Naive B cell (primary cell): ENCODE measurements around the gene OR10P1. TPM values are rescaled to one million over a fixed set of nuclear protein-coding genes. Genes with fewer than 3 reads are reported as not detected.
"Not testable (repeated sequence)": the region's sequence is repeated elsewhere in the genome, so short reads cannot be mapped to it uniquely, and the experiment has no call there.

Experiments used
- ATAC-seq, 2 donors: fragments of 150-1000 bp; cut with Tn5 transposase; 2 replicates each; pipeline ENCODE4 v1.10.0; 2021; ENCODE audit warnings: low read depth in 2 of 2, mild to moderate bottlenecking in 2 of 2, moderate library complexity in 2 of 2
- DNase-seq: peaks from one replicate; pipeline ENCODE4 v3.0.0; 2022
- H3K27ac Mint-ChIP-seq, 6 donors: one replicate each; pipeline ENCODE4 v1.8.0; 2020 to 2022; ENCODE audit warnings: mild to moderate bottlenecking in 6 of 6, mixed read lengths in 6 of 6, moderate library complexity in 5 of 6, inconsistent platforms in 2 of 6
- H3K27me3 Mint-ChIP-seq, 3 donors: one replicate each; pipeline ENCODE4 v1.8.0; 2021 to 2022; ENCODE audit warnings: mixed read lengths in 3 of 3, mild to moderate bottlenecking in 1 of 3
- H3K36me3 Mint-ChIP-seq, 2 donors: one replicate each; pipeline ENCODE4 v1.8.0; 2020 to 2022; ENCODE audit warnings: mixed read lengths in 2 of 2, inconsistent platforms in 1 of 2, mild to moderate bottlenecking in 1 of 2
- H3K4me1 Mint-ChIP-seq, 3 donors: one replicate each; pipeline ENCODE4 v1.8.0; 2020 to 2022; ENCODE audit warnings: mixed read lengths in 3 of 3, inconsistent platforms in 1 of 3, mild to moderate bottlenecking in 1 of 3, moderate library complexity in 1 of 3
- H3K4me3 Mint-ChIP-seq, 8 donors: one replicate each; pipeline ENCODE4 v1.8.0; 2020 to 2022; ENCODE audit warnings: mild to moderate bottlenecking in 8 of 8, mixed read lengths in 8 of 8, moderate library complexity in 8 of 8, inconsistent platforms in 2 of 8
- H3K9me3 Mint-ChIP-seq, 7 donors: one replicate each; pipeline ENCODE4 v1.8.0; 2020 to 2022; ENCODE audit warnings: mixed read lengths in 7 of 7, mild to moderate bottlenecking in 5 of 7, inconsistent platforms in 2 of 7, moderate library complexity in 1 of 7
- polyA plus RNA-seq, 6 donors: library from polyadenylated mRNA; unstranded; fragments of 300-500 nt; fragmentation: Illumina TruSeq; gene quantifications; one replicate each; pipeline ENCODE4 v1.2.3, GENCODE V29; 2021; ENCODE audit warnings: low read depth in 6 of 6

OR10P1 gene
- polyA plus RNA-seq, 6 donors from 2014 or later, result not detected

GRCh38 chr12:55633151-55633550 lies 3.5 kb upstream of the OR10P1 start:
- peaks cover 7 to 45% (median 33%) of the 10 kb centered on the region in 3 donors for H3K27me3 Mint-ChIP-seq
- H3K4me3 Mint-ChIP-seq, result no peak overlapping the region
- no peak overlapping the region for H3K27ac Mint-ChIP-seq
- DNase-seq (no peak), ATAC-seq (no peak)
- no peaks in the 10 kb centered on the region for H3K4me1 Mint-ChIP-seq
- peaks cover 0 to 2% (median 0%) of the 10 kb centered on the region in 7 donors for H3K9me3 Mint-ChIP-seq
- H3K36me3 Mint-ChIP-seq, result peaks cover 0 to 9% of the 10 kb centered on the region in 2 donors

- Mint-ChIP-seq H3K36me3 (peaks cover 0 to 9% of the 10 kb centered on the region in 2 donors), H3K9me3 (no peaks in the 10 kb centered on the region), H3K4me1 (peaks cover 3 to 6% (median 3%) of the 10 kb centered on the region in 3 donors), H3K27me3 (peaks cover 7 to 33% (median 33%) of the 10 kb centered on the region in 3 donors), H3K4me3 (no peak overlapping the region), H3K27ac (no peak overlapping the region)
- DNase-seq, result no peak
- ATAC-seq, result no peak
These were observed 506 bp upstream of the OR10P1 start for GRCh38 chr12:55636116-55636655.

DNA sequence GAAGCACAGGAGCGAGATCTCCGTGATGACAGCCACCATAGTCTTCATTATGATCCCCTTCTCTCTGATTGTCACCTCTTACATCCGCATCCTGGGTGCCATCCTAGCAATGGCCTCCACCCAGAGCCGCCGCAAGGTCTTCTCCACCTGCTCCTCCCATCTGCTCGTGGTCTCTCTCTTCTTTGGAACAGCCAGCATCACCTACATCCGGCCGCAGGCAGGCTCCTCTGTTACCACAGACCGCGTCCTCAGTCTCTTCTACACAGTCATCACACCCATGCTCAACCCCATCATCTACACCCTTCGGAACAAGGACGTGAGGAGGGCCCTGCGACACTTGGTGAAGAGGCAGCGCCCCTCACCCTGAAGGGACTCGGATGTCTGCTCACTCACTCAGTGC lies 775 bp downstream of the OR10P1 start:
- Mint-ChIP-seq H3K4me1 (peaks cover 16 to 19% (median 16%) of the 10 kb centered on the region in 3 donors), H3K27me3 (peaks cover 7 to 26% (median 25%) of the 10 kb centered on the region in 3 donors), H3K27ac (peak overlapping the region in 1 of 6 donors; percentile 26), H3K4me3 (no peak overlapping the region), H3K36me3 (peaks cover 0 to 9% of the 10 kb centered on the region in 2 donors), H3K9me3 (no peaks in the 10 kb centered on the region)
- ATAC-seq (no peak), DNase-seq (no peak)

DNA sequence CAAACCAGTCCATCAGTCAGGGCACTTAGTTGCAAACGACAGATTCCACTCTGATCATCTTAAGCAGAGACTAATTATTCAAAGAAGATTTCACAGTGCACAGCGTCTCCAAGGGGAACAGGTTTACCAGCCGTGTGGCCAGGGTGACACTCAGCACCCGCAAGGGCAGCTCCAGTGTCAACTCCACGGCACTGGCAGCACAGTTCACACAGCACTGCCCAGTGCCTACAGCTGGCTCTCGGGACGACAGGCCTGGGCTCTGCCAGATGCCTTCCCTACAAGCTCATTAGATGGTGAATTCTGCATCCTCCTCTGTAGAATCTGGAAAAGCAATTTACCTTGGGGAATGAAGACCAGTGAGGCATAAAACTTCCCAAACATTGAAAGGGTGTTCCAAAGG lies 4.9 kb downstream of the OR10P1 start:
- Mint-ChIP-seq H3K27me3 (peaks cover 7 to 14% (median 13%) of the 10 kb centered on the region in 3 donors), H3K4me1 (peaks cover 32 to 47% (median 38%) of the 10 kb centered on the region in 3 donors), H3K36me3 (peaks cover 0 to 9% of the 10 kb centered on the region in 2 donors), H3K27ac (peak overlapping the region in 1 of 6 donors; percentile 57), H3K4me3 (peak overlapping the region in 4 of 8 donors; percentile 45 to 82 (median 56)), H3K9me3 (no peaks in the 10 kb centered on the region)
- no peak for ATAC-seq
- DNase-seq, result no peak

- DNase-seq (peak; percentile 31), ATAC-seq (peak; percentile 40 to 46)
- H3K27ac Mint-ChIP-seq, result peak overlapping the region in 5 of 6 donors; percentile 0 to 94 (median 35)
- H3K4me3 Mint-ChIP-seq, result peak overlapping the region in 7 of 8 donors; percentile 55 to 82 (median 71)
- H3K4me1 Mint-ChIP-seq, result peaks cover 36 to 48% (median 42%) of the 10 kb centered on the region in 3 donors
- peaks cover 1 to 7% (median 7%) of the 10 kb centered on the region in 3 donors for H3K27me3 Mint-ChIP-seq
- peaks cover 0 to 5% of the 10 kb centered on the region in 2 donors for H3K36me3 Mint-ChIP-seq
- H3K9me3 Mint-ChIP-seq, result no peaks in the 10 kb centered on the region
These were observed 5.6 kb downstream of the OR10P1 start for GRCh38 chr12:55642267-55642666.

DNA sequence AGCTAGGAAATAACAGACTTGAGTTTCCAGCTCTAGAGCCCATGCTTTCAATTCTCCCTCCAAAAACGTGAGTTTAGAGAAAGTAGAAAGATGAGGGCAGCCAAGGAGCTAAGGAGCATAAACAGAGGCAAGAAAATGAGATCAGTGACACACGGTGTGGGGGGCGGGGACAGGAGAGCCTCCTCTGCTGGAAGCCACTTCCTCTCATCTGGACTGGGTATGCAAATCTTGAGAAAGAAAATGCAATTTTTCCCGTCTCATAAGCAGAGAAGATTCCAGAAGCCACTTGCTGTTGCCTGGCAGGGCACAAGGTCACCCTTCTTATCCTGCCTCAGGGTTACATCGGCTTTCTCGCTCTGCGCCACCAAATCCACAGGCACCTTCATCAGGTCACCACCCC lies 6.0 kb downstream of the OR10P1 start:
- no peak for DNase-seq
- peaks cover 0 to 1% (median 0%) of the 10 kb centered on the region in 7 donors for H3K9me3 Mint-ChIP-seq
- ATAC-seq, result peak; percentile 32
- peaks cover 0 to 3% (median 3%) of the 10 kb centered on the region in 3 donors for H3K27me3 Mint-ChIP-seq
- H3K36me3 Mint-ChIP-seq, result peaks cover 0 to under 1% of the 10 kb centered on the region in 2 donors
- H3K4me1 Mint-ChIP-seq, result peaks cover 36 to 48% (median 42%) of the 10 kb centered on the region in 3 donors
- peak overlapping the region in 7 of 8 donors; percentile 55 to 82 (median 71) for H3K4me3 Mint-ChIP-seq
- peak overlapping the region in 5 of 6 donors; percentile 0 to 94 (median 35) for H3K27ac Mint-ChIP-seq

DNA sequence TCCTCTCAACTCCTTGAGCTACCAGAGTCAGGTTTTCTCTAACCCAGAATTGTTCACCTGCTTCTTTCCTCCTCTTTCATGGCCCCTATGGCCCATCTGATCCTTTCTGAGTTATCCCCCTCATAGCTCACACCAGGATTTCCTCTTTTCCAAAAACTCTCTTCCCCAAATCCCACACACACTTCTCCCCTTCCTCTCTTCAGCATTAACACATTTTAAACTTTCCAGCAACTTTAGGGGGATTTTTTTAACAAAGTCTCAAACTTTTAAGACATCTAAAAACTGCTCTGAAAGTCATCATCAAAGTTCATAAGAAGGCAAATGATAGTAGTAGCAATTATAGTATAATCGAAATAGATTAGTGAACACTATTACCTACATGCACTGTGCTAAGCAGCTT lies 7.9 kb downstream of the OR10P1 start:
- H3K4me3 Mint-ChIP-seq, result no peak overlapping the region
- no peaks in the 10 kb centered on the region for H3K27me3 Mint-ChIP-seq
- ATAC-seq (no peak), DNase-seq (no peak)
- peaks cover 0 to 4% (median 1%) of the 10 kb centered on the region in 7 donors for H3K9me3 Mint-ChIP-seq
- H3K36me3 Mint-ChIP-seq, result no peaks in the 10 kb centered on the region
- H3K4me1 Mint-ChIP-seq, result peaks cover 37 to 48% (median 42%) of the 10 kb centered on the region in 3 donors
- H3K27ac Mint-ChIP-seq, result peak overlapping the region in 1 of 6 donors; percentile 90

GRCh38 chr12:55647027-55647426 lies 10.3 kb downstream of the OR10P1 start:
- peaks cover 5 to 9% of the 10 kb centered on the region in 2 donors for H3K36me3 Mint-ChIP-seq
- ATAC-seq, result no peak
- peak overlapping the region in 3 of 8 donors; percentile 23 to 57 (median 35) for H3K4me3 Mint-ChIP-seq
- H3K27ac Mint-ChIP-seq, result peak overlapping the region in 5 of 6 donors; percentile 22 to 97 (median 92)
- no peaks in the 10 kb centered on the region for H3K27me3 Mint-ChIP-seq
- peaks cover 36 to 43% (median 42%) of the 10 kb centered on the region in 3 donors for H3K4me1 Mint-ChIP-seq
- peaks cover 3 to 18% (median 13%) of the 10 kb centered on the region in 7 donors for H3K9me3 Mint-ChIP-seq
- DNase-seq, result no peak

DNA sequence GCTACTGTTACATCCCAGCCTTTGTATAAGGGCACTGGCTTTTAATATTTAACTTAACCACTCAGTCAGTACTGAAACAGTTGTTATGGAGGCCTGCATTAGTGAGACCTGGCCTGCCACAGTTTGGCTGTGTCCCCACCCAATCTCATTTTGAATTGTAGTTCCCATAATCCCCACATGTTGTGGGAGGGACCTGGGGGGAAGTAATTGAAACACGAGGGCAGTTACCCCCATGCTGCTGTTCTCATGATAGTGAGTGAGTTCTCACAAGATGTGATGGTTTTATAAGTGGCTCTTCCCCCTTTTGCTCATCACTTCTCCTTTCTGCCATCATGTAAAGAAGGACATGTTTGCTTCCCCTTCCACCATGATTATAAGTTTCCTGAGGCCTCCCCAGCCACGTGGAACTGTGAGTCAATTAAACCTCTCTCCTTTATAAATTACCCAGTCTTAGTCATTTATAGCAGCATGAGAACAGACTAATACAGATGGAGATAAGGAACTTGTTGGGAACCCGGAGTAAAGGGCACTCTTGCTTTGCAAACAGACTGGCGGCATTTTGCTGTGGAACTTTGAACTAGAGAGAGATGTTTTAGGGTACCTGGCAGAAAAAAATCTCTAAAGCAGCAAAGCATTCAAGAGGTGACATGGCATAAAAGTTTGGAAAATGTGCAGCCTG lies 14.1 kb downstream of the OR10P1 start:
- Mint-ChIP-seq H3K4me1 (peaks cover 20 to 31% (median 25%) of the 10 kb centered on the region in 3 donors), H3K27ac (peak overlapping the region in 5 of 6 donors; percentile 67 to 97 (median 90)), H3K4me3 (peak overlapping the region in 1 of 8 donors; percentile 8), H3K9me3 (peaks cover 3 to 24% (median 13%) of the 10 kb centered on the region in 7 donors)
- H3K36me3 Mint-ChIP-seq, H3K27me3 Mint-ChIP-seq: not testable (repeated sequence)
- ATAC-seq, result peak in 1 of 2 donors; percentile 9
- peak; percentile 23 for DNase-seq

GRCh38 chr12:55651299-55651683 lies 14.6 kb downstream of the OR10P1 start:
- Mint-ChIP-seq H3K36me3 (peaks cover 5 to 9% of the 10 kb centered on the region in 2 donors), H3K27me3 (no peaks in the 10 kb centered on the region), H3K9me3 (peaks cover 3 to 24% (median 13%) of the 10 kb centered on the region in 7 donors), H3K27ac (peak overlapping the region in 2 of 6 donors; percentile 67 to 97), H3K4me1 (peaks cover 16 to 27% (median 22%) of the 10 kb centered on the region in 3 donors), H3K4me3 (no peak overlapping the region)
- no peak for ATAC-seq
- DNase-seq, result no peak

DNA sequence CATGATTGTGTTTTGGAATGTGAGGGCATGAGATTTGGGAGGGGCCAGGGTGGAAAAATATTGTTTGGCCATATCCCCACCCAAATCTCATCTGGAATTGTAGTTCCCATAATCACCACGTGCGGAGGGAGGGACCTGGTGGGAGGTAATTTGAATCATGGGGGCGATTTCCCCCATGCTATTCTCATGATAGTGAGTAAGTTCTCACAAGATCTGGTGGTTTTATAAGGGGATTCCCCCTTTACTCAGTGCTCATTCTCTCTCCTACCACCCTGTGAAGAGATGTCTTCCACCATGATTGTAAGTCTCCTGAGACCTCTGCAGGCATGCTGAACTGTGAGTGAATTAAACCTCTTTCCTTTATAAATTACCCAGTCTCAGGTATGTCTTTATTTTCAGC lies 15.7 kb downstream of the OR10P1 start:
- Mint-ChIP-seq H3K27ac (peak overlapping the region in 2 of 6 donors; percentile 49 to 54), H3K9me3 (peaks cover 3 to 24% (median 13%) of the 10 kb centered on the region in 7 donors), H3K4me1 (peaks cover 10 to 23% (median 22%) of the 10 kb centered on the region in 3 donors), H3K27me3 (no peaks in the 10 kb centered on the region), H3K4me3 (peak overlapping the region in 1 of 8 donors; percentile 16), H3K36me3 (peaks cover 5 to 9% of the 10 kb centered on the region in 2 donors)
- ATAC-seq (peak; percentile 65 to 74), DNase-seq (peak; percentile 33)

- peak in 1 of 2 donors; percentile 20 for ATAC-seq
- H3K36me3 Mint-ChIP-seq, result peaks cover 5 to 9% of the 10 kb centered on the region in 2 donors
- H3K27me3 Mint-ChIP-seq, result no peaks in the 10 kb centered on the region
- H3K4me1 Mint-ChIP-seq, result peaks cover 10 to 23% (median 22%) of the 10 kb centered on the region in 3 donors
- H3K27ac Mint-ChIP-seq, result no peak overlapping the region
- H3K9me3 Mint-ChIP-seq, result peaks cover 3 to 24% (median 13%) of the 10 kb centered on the region in 7 donors
- DNase-seq, result no peak
- H3K4me3 Mint-ChIP-seq, result no peak overlapping the region
These were observed 16.3 kb downstream of the OR10P1 start for GRCh38 chr12:55653031-55653430.

DNA sequence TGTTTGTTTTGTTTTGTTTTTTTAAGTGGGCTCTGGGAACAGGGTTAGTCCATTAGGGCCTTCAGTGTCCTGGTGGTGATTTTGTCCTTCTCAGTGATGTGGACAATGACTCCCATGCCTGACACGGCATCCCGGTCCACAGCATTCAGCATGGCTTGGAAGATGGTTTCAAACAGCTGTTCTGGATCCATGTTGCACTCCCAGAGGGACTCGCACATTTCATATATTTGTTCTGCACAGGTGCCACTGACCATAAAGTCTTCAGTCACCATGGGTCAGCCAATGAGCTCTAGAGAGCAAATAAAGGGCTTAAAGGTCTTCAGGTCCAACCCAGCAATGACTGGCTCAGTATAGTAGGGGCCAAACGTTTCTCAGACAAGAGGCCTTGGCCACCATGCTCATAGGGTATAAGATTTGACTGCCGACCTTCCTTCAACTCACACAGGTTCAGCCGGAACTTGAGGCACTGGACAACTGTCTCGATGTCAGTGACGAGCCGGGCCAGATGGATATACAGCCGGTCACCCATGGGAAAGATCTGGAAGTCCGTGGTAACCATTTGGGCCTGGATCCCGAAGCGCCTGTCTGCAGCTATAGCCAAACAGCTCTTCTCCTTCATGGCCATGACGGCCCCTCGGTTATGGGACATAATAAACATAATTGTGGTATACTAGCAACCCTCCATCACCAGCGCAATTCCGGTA lies 18.0 kb downstream of the OR10P1 start:
- Mint-ChIP-seq H3K36me3 (peaks cover 5 to 9% of the 10 kb centered on the region in 2 donors), H3K27ac (peak overlapping the region in 1 of 6 donors; percentile 7), H3K9me3 (peaks cover 3 to 20% (median 13%) of the 10 kb centered on the region in 7 donors), H3K4me3 (no peak overlapping the region), H3K4me1 (peaks cover 9 to 22% (median 22%) of the 10 kb centered on the region in 3 donors), H3K27me3 (no peaks in the 10 kb centered on the region)
- ATAC-seq (no peak), DNase-seq (no peak)
